HCT116 (cell line): ENCODE data around the gene SASS6. TPM values are rescaled to one million over a fixed set of nuclear protein-coding genes. Genes with fewer than 3 reads are reported as not detected.

Source experiments
- ATAC-seq: fragments of 200-7000 bp; cut with Tn5 transposase; 2 replicates; pipeline ENCODE4 v1.9.1; 2020; ENCODE audit warnings: mild to moderate bottlenecking, moderate library complexity
- BruUV-seq: library from RNA; stranded (reverse); fragments of 400-500 nt; replicated peaks from 2 replicates; lab custom pipeline; 2021; lab: Mats Ljungman, UMichigan
- CTCF ChIA-PET: fragments of 300-600 bp; sonication (Branson Sonifier 250); formaldehyde crosslinking; loops from one replicate; lab custom pipeline; 2021; ENCODE audit warnings: antibody characterized with exemption; lab: Charles Lee
- POLR2A ChIA-PET: fragments of 300-600, 350-600 bp; sonication (Branson Sonifier 250); formaldehyde crosslinking; loops from one replicate; lab custom pipeline; 2021; ENCODE audit warnings: antibody characterized with exemption; lab: Charles Lee
- RAD21 ChIA-PET, 2 experiments: fragments of 300-600 bp; sonication (Branson Sonifier 250); formaldehyde crosslinking; loops; one replicate each; lab custom pipeline; 2023; ENCODE audit warnings: low total read pairs in 2 of 2; ENCODE audit not compliant: uncharacterized antibody in 2 of 2, unreplicated experiment in 2 of 2, low non-redundant PET in 1 of 2; lab: Charles Lee
- DNase-seq: peaks from one replicate; pipeline ENCODE4 v3.0.0-alpha.2; 2010; ENCODE audit warnings: low read depth, low spot score
- H2AFZ ChIP-seq: fragments of 200-600 bp; shearing (Covaris generic), sonication (generic); 2 replicates; pipeline ENCODE4 v1.6.1; 2017; ENCODE audit warnings: low read depth, mixed run types, mixed read lengths, antibody characterized with exemption, low read length; ENCODE audit not compliant: poor library complexity, severe bottlenecking
- H3K27ac ChIP-seq: 2 replicates; pipeline ENCODE4 v1.5.1; 2012; ENCODE audit warnings: low read depth, low read length
- H3K27me3 ChIP-seq: fragments of 200-600 bp; sonication (generic); 2 replicates; pipeline ENCODE4 v1.6.1; 2016; ENCODE audit warnings: mixed run types, low read length, mixed read lengths; ENCODE audit not compliant: insufficient read depth
- H3K36me3 ChIP-seq, 2 experiments: fragments of 200-500 bp in 1 of 2; fragments of 200-600 bp in 1 of 2; sonication (Bioruptor generic) in 1 of 2; sonication (generic) in 1 of 2; 2 replicates each; pipeline versions ENCODE4 v1.5.1 to v1.6.1; 2014 to 2016; ENCODE audit warnings: low read length in 2 of 2, inconsistent platforms in 1 of 2, mixed read lengths in 1 of 2, mixed run types in 1 of 2; ENCODE audit not compliant: insufficient read depth in 2 of 2, control insufficient read depth in 1 of 2
- H3K4me1 ChIP-seq, 2 experiments: fragments of 200-600 bp in 1 of 2; sonication (generic) in 1 of 2; 2 replicates each; pipeline versions ENCODE4 v1.5.1 to v1.6.1; 2012 to 2017; ENCODE audit warnings: low read length in 2 of 2, inconsistent platforms in 1 of 2, mild to moderate bottlenecking in 1 of 2, mixed read lengths in 1 of 2, mixed run types in 1 of 2, moderate library complexity in 1 of 2; ENCODE audit not compliant: insufficient read depth in 2 of 2, control insufficient read depth in 1 of 2
- H3K4me2 ChIP-seq: fragments of 200-600 bp; sonication (generic); 2 replicates; pipeline ENCODE4 v1.6.1; 2017; ENCODE audit warnings: mixed run types, low read length, mixed read lengths
- H3K4me3 ChIP-seq, 2 experiments: fragments of 200-600 bp in 1 of 2; sonication (generic) in 1 of 2; replicated peaks in 1 of 2; 2 replicates each; pipeline ENCODE4 v1.5.1; 2011 to 2016; ENCODE audit warnings: low read length in 2 of 2, control low read depth in 1 of 2, low read depth in 1 of 2, mild to moderate bottlenecking in 1 of 2, mixed read lengths in 1 of 2, mixed run types in 1 of 2
- H3K79me2 ChIP-seq: fragments of 200-600 bp; sonication (generic); 2 replicates; pipeline ENCODE4 v1.6.1; 2017; ENCODE audit warnings: mild to moderate bottlenecking, mixed run types, low read length, moderate library complexity, mixed read lengths; ENCODE audit not compliant: insufficient read depth
- H3K9ac ChIP-seq: fragments of 200-600 bp; sonication (generic); 2 replicates; pipeline ENCODE4 v1.6.1; 2016; ENCODE audit warnings: low read length, mixed read lengths
- H3K9me2 ChIP-seq: fragments of 200-600 bp; sonication (generic), shearing (Covaris generic); 2 replicates; pipeline ENCODE4 v1.6.1; 2017; ENCODE audit warnings: mixed run types, mild to moderate bottlenecking, moderate library complexity; ENCODE audit not compliant: insufficient read depth
- H3K9me3 ChIP-seq, 2 experiments: fragments of 200-500 bp in 1 of 2; fragments of 200-600 bp in 1 of 2; sonication (Bioruptor generic) in 1 of 2; sonication (generic) in 1 of 2; 2 replicates each; pipeline ENCODE4 v1.6.1; 2014 to 2017; ENCODE audit warnings: low read length in 2 of 2, mixed read lengths in 2 of 2, inconsistent platforms in 1 of 2, low read depth in 1 of 2, mild to moderate bottlenecking in 1 of 2, mixed run types in 1 of 2, moderate library complexity in 1 of 2; ENCODE audit not compliant: control insufficient read depth in 1 of 2, insufficient read depth in 1 of 2
- H4K20me1 ChIP-seq: fragments of 200-600 bp; sonication (generic), shearing (Covaris generic); 2 replicates; pipeline ENCODE4 v1.6.1; 2017; ENCODE audit warnings: mixed run types, mild to moderate bottlenecking, moderate library complexity; ENCODE audit not compliant: insufficient read depth
- ATF3 ChIP-seq: IDR thresholded peaks from 2 replicates; pipeline ENCODE4 v1.6.1; 2012
- CEBPB ChIP-seq: IDR thresholded peaks from 2 replicates; pipeline ENCODE4 v1.6.1; 2012; ENCODE audit warnings: low read depth
- EGR1 ChIP-seq: IDR thresholded peaks from 2 replicates; pipeline ENCODE4 v1.6.1; 2012; ENCODE audit warnings: low read depth
- ELF1 ChIP-seq: IDR thresholded peaks from 2 replicates; pipeline ENCODE4 v1.6.1; 2012; ENCODE audit warnings: low read depth, borderline replicate concordance
- EZH2 ChIP-seq: fragments of 200-600 bp; sonication (generic); IDR thresholded peaks from 2 replicates; pipeline ENCODE4 v1.6.1; 2017; ENCODE audit warnings: antibody characterized with exemption, mixed run types
- EZH2phosphoT487 ChIP-seq: fragments of 200-600 bp; IDR thresholded peaks from 2 replicates; pipeline ENCODE4 v1.6.1; 2018; ENCODE audit warnings: antibody characterized with exemption, borderline replicate concordance
- FOSL1 ChIP-seq: IDR thresholded peaks from 2 replicates; pipeline ENCODE4 v1.6.1; 2012; ENCODE audit warnings: low read depth
- MAX ChIP-seq: IDR thresholded peaks from 2 replicates; pipeline ENCODE4 v1.6.1; 2012
- POLR2A ChIP-seq: IDR thresholded peaks from 2 replicates; pipeline ENCODE4 v1.7.0; 2011; ENCODE audit warnings: borderline replicate concordance; ENCODE audit not compliant: insufficient read depth, insufficient read length; ENCODE audit errors: extremely low read depth
- POLR2AphosphoS5 ChIP-seq: IDR thresholded peaks from 2 replicates; pipeline ENCODE4 v1.6.1; 2011; ENCODE audit warnings: mild to moderate bottlenecking, low read depth, low read length, moderate library complexity
- RAD21 ChIP-seq: IDR thresholded peaks from 2 replicates; pipeline ENCODE4 v1.6.1; 2012; ENCODE audit warnings: low read depth, mild to moderate bottlenecking
- REST ChIP-seq: IDR thresholded peaks from 2 replicates; pipeline ENCODE4 v1.6.1; 2012; ENCODE audit warnings: low read depth
- SIN3A ChIP-seq: IDR thresholded peaks from 2 replicates; pipeline ENCODE4 v1.6.1; 2012; ENCODE audit warnings: low read depth
- SP1 ChIP-seq: IDR thresholded peaks from 2 replicates; pipeline ENCODE4 v1.6.1; 2012; ENCODE audit warnings: low read depth
- SRF ChIP-seq: IDR thresholded peaks from 2 replicates; pipeline ENCODE4 v1.6.1; 2012; ENCODE audit warnings: low read depth
- YY1 ChIP-seq: IDR thresholded peaks from 2 replicates; pipeline ENCODE4 v1.6.1; 2011; ENCODE audit warnings: low read length, low read depth, moderate library complexity, mild to moderate bottlenecking; ENCODE audit not compliant: insufficient replicate concordance; ENCODE audit errors: extremely low read depth
- ZBTB33 ChIP-seq: IDR thresholded peaks from 2 replicates; pipeline ENCODE4 v1.6.1; 2011; ENCODE audit warnings: mild to moderate bottlenecking, low read length, moderate library complexity; ENCODE audit not compliant: insufficient replicate concordance; ENCODE audit errors: extremely low read depth
- ZFX ChIP-seq: fragments of 450-650 bp; IDR thresholded peaks from 2 replicates; pipeline ENCODE4 v1.6.1; 2017
- ZNF274 ChIP-seq: fragments of 200-500 bp; sonication (Bioruptor generic); IDR thresholded peaks from 2 replicates; pipeline ENCODE4 v1.6.1; 2014; ENCODE audit warnings: mild to moderate bottlenecking, low read depth, low read length, inconsistent platforms
- intact Hi-C: fragments of 100-400 bp; cut with micrococcal nuclease; formaldehyde crosslinking; loops from 2 replicates; pipeline ENCODE4 v1.10.0; 2022
- total RNA-seq: library from RNA; stranded (reverse); gene quantifications from one replicate; pipeline ENCODE4 v1.2.1, GENCODE V29; 2021; ENCODE audit not compliant: unreplicated experiment

SASS6 gene
- total RNA-seq, 1 experiment from 2014 or later: 13.7 TPM

GRCh38 chr1:100101564-100101963 lies 31.2 kb downstream of the SASS6 start:
- ChIA-PET POLR2A (no interaction called here), RAD21 (no interaction called here), CTCF (no interaction called here)
- TF ChIP-seq ELF1: no peak
- TF ChIP-seq POLR2A: no peak
- TF ChIP-seq ZFX: no peak
- no peak for TF ChIP-seq CEBPB
- TF ChIP-seq EZH2phosphoT487: no peak
- TF ChIP-seq POLR2AphosphoS5: no peak
- TF ChIP-seq EZH2: no peak
- no peak for TF ChIP-seq REST
- no peak for TF ChIP-seq ZNF274
- no peak for TF ChIP-seq EGR1
- no peak for TF ChIP-seq MAX
- no peak for TF ChIP-seq SIN3A
- TF ChIP-seq FOSL1: no peak
- TF ChIP-seq ATF3: no peak
- TF ChIP-seq ZBTB33: no peak
- no peak for TF ChIP-seq RAD21
- no peak for TF ChIP-seq SP1
- TF ChIP-seq SRF: no peak
- TF ChIP-seq YY1: no peak
- Histone ChIP-seq H3K4me2 (no peak overlapping the region), H3K79me2 (no peaks in the 10 kb centered on the region), H3K27ac (no peak overlapping the region), H3K27me3 (no peaks in the 10 kb centered on the region), H2AFZ (no peak overlapping the region), H4K20me1 (no peaks in the 10 kb centered on the region), H3K4me3 (no peak overlapping the region), H3K36me3 (peaks cover 23 to 43% of the 10 kb centered on the region in 2 experiments; a peak in 3 of 4 replicates), H3K9ac (no peak overlapping the region), H3K4me1 (no peaks in the 10 kb centered on the region), H3K9me3 (no peaks in the 10 kb centered on the region), H3K9me2 (no peaks in the 10 kb centered on the region)
- BruUV-seq: no TSS peak
- ATAC-seq (no peak), DNase-seq (no peak)
- intact Hi-C loops: no loop called here
